Measurements from ENCODE around the gene DDX54. TPM values are rescaled to one million over a fixed set of nuclear protein-coding genes. Genes with fewer than 3 reads are reported as not detected.
"Not testable (repeated sequence)": the region's sequence is repeated elsewhere in the genome, so short reads cannot be mapped to it uniquely, and the experiment has no call there.

DDX54 gene
- total and polyA plus RNA-seq, 2 donors = 10.3 to 54.4 TPM

- no peaks in the 10 kb centered on the region for H3K4me1 ChIP-seq (ENCODE audit: insufficient read depth)
- WGBS = 63% methylated on average over 17 of the region's 17 CpGs
- no peak overlapping the region for H3K4me3 ChIP-seq (ENCODE audit: low read depth, low read length)
- H3K27ac ChIP-seq (ENCODE audit: low read depth) = no peak overlapping the region
- no peak for DNase-seq (ENCODE audit: extremely low spot score)
- no peaks in the 10 kb centered on the region for H3K36me3 ChIP-seq (ENCODE audit: insufficient read depth)
Observed at GRCh38 chr12:113142173-113142885, 42.9 kb downstream of the DDX54 start.

GRCh38 chr12:113141716-113142115 lies 43.6 kb downstream of the DDX54 start:
- not testable (repeated sequence) for DNase-seq (ENCODE audit: extremely low spot score); H3K4me1 ChIP-seq (ENCODE audit: insufficient read depth); H3K4me3 ChIP-seq (ENCODE audit: low read depth, low read length); H3K27ac ChIP-seq (ENCODE audit: low read depth); H3K36me3 ChIP-seq (ENCODE audit: insufficient read depth)
- WGBS = 74% methylated on average over 3 of the region's 3 CpGs

- no peak for DNase-seq (ENCODE audit: extremely low spot score)
- Histone ChIP-seq H3K4me3 (ENCODE audit: low read depth, low read length) (no peak overlapping the region), H3K4me1 (ENCODE audit: insufficient read depth) (no peaks in the 10 kb centered on the region), H3K27ac (ENCODE audit: low read depth) (no peak overlapping the region), H3K36me3 (ENCODE audit: insufficient read depth) (no peaks in the 10 kb centered on the region)
- 77% methylated on average over 7 of the region's 7 CpGs for WGBS
Observed at GRCh38 chr12:113140706-113141105, 44.6 kb downstream of the DDX54 start.

- H3K27ac ChIP-seq (ENCODE audit: low read depth) = no peak overlapping the region
- no peak overlapping the region for H3K4me3 ChIP-seq (ENCODE audit: low read depth, low read length)
- WGBS = 77% methylated on average over 3 of the region's 3 CpGs
- no peaks in the 10 kb centered on the region for H3K4me1 ChIP-seq (ENCODE audit: insufficient read depth)
- DNase-seq (ENCODE audit: extremely low spot score) = no peak
- H3K36me3 ChIP-seq (ENCODE audit: insufficient read depth) = no peaks in the 10 kb centered on the region
Observed at GRCh38 chr12:113138826-113139225, 46.5 kb downstream of the DDX54 start.

- Histone ChIP-seq H3K36me3 (ENCODE audit: insufficient read depth) (no peaks in the 10 kb centered on the region), H3K4me1 (ENCODE audit: insufficient read depth) (no peaks in the 10 kb centered on the region), H3K27ac (ENCODE audit: low read depth) (no peak overlapping the region), H3K4me3 (ENCODE audit: low read depth, low read length) (no peak overlapping the region)
- no peak for DNase-seq (ENCODE audit: extremely low spot score)
- 82% methylated on average over 12 of the region's 12 CpGs for WGBS
Observed at GRCh38 chr12:113137861-113138783, 47.2 kb downstream of the DDX54 start.

- WGBS = 82% methylated on average over 6 of the region's 6 CpGs
- H3K27ac ChIP-seq (ENCODE audit: low read depth) = no peak overlapping the region
- no peak for DNase-seq (ENCODE audit: extremely low spot score)
Observed at GRCh38 chr12:113136990-113137511, 48.2 kb downstream of the DDX54 start.

GRCh38 chr12:113136128-113136989 lies 48.9 kb downstream of the DDX54 start:
- 35% methylated on average over 21 of the region's 21 CpGs for WGBS
- no peaks in the 10 kb centered on the region for H3K36me3 ChIP-seq (ENCODE audit: insufficient read depth)
- no peak for DNase-seq (ENCODE audit: extremely low spot score)
- H3K4me1 ChIP-seq (ENCODE audit: insufficient read depth) = no peaks in the 10 kb centered on the region
- H3K27ac ChIP-seq (ENCODE audit: low read depth) = no peak overlapping the region
- no peak overlapping the region for H3K4me3 ChIP-seq (ENCODE audit: low read depth, low read length)

More at GRCh38 chr12:113136990-113137511, 48.2 kb downstream of the DDX54 start:
- H3K4me3 ChIP-seq (ENCODE audit: low read depth, low read length) = no peak overlapping the region
- no peaks in the 10 kb centered on the region for H3K36me3 ChIP-seq (ENCODE audit: insufficient read depth)
- no peaks in the 10 kb centered on the region for H3K4me1 ChIP-seq (ENCODE audit: insufficient read depth)

GRCh38 chr12:113135178-113136127 lies 49.8 kb downstream of the DDX54 start, which contains the start of gene RASAL1:
TSS of gene RASAL1 (minus strand) at chr12:113135761. CDS start at chr12:113135462, 299 bp downstream.
- no peak within 1 kb of the TSS for H3K4me3 ChIP-seq (ENCODE audit: low read depth, low read length)
- WGBS = 3% methylated on average over 68 of the region's 68 CpGs
- H3K4me1 ChIP-seq (ENCODE audit: insufficient read depth) = no peaks in the 10 kb centered on the region
- H3K27ac ChIP-seq (ENCODE audit: low read depth) = no peak within 1 kb of the TSS
- H3K36me3 ChIP-seq (ENCODE audit: insufficient read depth) = no peaks in the 10 kb centered on the region
- DNase-seq (ENCODE audit: extremely low spot score) = no peak

- Histone ChIP-seq H3K36me3 (ENCODE audit: insufficient read depth) (no peaks in the 10 kb centered on the region), H3K4me1 (ENCODE audit: insufficient read depth) (no peaks in the 10 kb centered on the region), H3K27ac (ENCODE audit: low read depth) (no peak overlapping the region), H3K4me3 (ENCODE audit: low read depth, low read length) (no peak overlapping the region)
- 52% methylated on average over 6 of the region's 6 CpGs for WGBS
- no peak for DNase-seq (ENCODE audit: extremely low spot score)
Observed at GRCh38 chr12:113134521-113134951, 50.7 kb downstream of the DDX54 start.

GRCh38 chr12:113134071-113134470 lies 51.2 kb downstream of the DDX54 start:
- no peak for DNase-seq (ENCODE audit: extremely low spot score)
- WGBS = 45% methylated on average over 2 of the region's 2 CpGs
- Histone ChIP-seq H3K27ac (ENCODE audit: low read depth) (no peak overlapping the region), H3K36me3 (ENCODE audit: insufficient read depth) (no peaks in the 10 kb centered on the region), H3K4me1 (ENCODE audit: insufficient read depth) (no peaks in the 10 kb centered on the region), H3K4me3 (ENCODE audit: low read depth, low read length) (no peak overlapping the region)

GRCh38 chr12:113133666-113134065 lies 51.6 kb downstream of the DDX54 start:
- Histone ChIP-seq H3K36me3 (ENCODE audit: insufficient read depth) (no peaks in the 10 kb centered on the region), H3K27ac (ENCODE audit: low read depth) (no peak overlapping the region), H3K4me3 (ENCODE audit: low read depth, low read length) (no peak overlapping the region), H3K4me1 (ENCODE audit: insufficient read depth) (no peaks in the 10 kb centered on the region)
- WGBS = 66% methylated on average over 3 of the region's 3 CpGs
- no peak for DNase-seq (ENCODE audit: extremely low spot score)

- H3K4me1 ChIP-seq (ENCODE audit: insufficient read depth) = no peaks in the 10 kb centered on the region
- no peaks in the 10 kb centered on the region for H3K36me3 ChIP-seq (ENCODE audit: insufficient read depth)
- 40% methylated on average over 6 of the region's 6 CpGs for WGBS
- DNase-seq (ENCODE audit: extremely low spot score) = no peak
- H3K4me3 ChIP-seq (ENCODE audit: low read depth, low read length) = no peak overlapping the region
- no peak overlapping the region for H3K27ac ChIP-seq (ENCODE audit: low read depth)
Observed at GRCh38 chr12:113133036-113133435, 52.2 kb downstream of the DDX54 start.

Measured in urinary bladder (tissue), 4 donors.